GM19438 (cell line): ENCODE measurements around the gene KNG1.
"Not testable (repeated sequence)": the region's sequence is repeated elsewhere in the genome, so short reads cannot be mapped to it uniquely, and the experiment has no call there.

Experiments
- ATAC-seq: cut with Tn5 transposase; IDR thresholded peaks from one replicate; pipeline ENCODE4 v1.9.1; 2021; ENCODE audit warnings: low read depth; ENCODE audit not compliant: unreplicated experiment

KNG1 gene

DNA sequence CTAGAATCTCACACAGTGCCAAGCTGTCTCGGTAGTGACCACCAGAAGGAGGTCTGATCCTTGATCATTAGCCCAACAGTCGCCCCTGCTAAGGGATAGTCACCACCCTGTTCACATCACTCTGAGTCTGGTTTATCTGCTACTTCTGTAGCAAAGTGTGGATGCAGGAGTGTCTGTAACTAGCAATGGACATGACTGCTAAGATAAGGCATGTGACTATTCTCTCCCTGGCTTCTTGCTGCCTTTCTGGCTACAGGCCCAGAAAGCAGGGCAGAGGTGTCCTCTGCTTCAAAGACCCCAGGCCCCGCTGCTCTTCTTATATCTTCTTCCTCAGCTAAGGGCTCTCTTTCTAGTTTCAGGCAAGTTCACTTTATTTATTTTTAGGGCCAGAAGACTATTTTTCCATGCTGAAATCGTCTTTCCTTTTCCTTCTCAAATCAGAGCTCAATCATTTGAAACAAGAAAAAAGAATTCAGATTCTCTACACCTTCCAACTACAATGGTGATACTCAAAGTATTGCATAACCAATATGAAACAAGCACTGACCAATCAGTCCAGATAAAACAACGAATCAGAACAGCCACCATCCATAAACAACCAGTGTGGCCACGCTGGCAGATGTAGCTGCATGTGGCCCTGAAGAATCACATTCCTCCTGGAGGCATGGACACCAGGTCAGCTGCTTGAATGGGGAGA, 8.0 kb upstream of the KNG1 start:
- no peak for ATAC-seq

DNA sequence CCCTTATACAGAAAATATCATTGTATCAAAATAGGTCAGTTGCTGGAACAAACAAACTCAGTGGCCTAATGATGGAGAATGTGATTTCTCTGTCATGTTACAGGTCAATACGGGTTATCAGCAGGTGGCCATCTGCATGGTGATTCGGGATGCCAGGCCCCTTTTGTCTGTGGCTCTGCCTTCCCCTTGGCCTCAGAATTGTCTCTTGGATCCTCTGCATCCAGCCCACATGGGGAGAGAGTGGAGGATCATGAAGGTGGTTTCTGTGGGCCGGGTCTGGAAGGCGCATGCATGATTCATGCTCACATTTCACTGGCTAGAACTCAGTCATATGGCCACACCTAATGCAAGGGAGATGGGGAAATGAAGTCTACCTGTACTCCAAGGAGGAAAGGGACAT, 6.5 kb upstream of the KNG1 start:
- ATAC-seq: not testable (repeated sequence)

DNA sequence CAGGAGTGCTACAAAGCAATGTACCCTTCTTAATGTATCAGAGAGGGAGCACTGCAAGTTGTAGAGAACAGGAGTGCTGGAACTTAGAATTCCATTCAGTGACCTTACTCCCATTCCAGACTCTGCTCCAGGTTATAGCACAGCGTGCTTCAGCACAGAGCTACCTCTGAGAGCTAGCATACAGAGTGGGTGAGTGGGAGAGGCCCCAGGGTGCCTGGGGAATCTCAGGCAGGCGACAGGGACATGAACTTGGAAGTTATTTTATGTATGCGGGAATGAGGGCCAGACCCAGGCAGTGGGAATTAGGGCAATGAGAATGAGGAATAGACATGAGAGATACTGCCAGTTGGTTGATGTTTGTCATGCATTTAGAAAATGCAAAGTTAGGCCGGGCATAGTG, 3.7 kb upstream of the KNG1 start:
- ATAC-seq: no peak

DNA sequence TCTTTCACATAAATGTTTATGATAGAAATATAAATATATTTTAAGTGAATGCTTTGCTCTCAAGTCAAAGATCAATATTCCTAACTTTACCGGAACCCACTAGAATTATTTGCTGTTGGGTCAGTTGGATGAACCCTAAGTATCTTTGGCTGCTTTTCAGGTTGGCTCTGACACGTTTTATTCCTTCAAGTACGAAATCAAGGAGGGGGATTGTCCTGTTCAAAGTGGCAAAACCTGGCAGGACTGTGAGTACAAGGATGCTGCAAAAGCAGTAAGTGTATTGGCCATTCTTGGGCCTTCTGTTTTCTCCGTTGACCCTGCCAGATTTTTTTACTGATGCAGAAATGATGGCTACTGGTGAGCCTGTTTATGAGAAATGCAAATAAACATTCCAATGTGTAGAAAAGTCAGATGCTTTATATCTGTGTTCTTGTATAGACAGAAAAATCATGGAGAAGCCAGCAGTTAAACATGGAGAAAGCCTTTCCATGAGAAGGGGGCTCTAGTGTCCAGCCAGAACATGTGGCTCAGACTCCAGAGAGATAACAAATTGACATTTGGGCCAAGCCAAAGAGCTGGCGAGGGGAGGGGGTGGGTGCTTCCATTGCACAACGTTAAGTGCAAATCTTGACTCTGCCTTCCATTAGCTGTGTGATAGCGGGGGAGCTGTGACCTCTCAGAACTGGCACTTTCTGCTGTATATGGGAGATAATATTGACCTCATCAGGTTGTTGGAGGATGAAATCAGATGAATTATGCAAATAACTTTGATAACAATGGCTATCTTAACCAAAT, 3.0 kb downstream of the KNG1 start:
- ATAC-seq: no peak

DNA sequence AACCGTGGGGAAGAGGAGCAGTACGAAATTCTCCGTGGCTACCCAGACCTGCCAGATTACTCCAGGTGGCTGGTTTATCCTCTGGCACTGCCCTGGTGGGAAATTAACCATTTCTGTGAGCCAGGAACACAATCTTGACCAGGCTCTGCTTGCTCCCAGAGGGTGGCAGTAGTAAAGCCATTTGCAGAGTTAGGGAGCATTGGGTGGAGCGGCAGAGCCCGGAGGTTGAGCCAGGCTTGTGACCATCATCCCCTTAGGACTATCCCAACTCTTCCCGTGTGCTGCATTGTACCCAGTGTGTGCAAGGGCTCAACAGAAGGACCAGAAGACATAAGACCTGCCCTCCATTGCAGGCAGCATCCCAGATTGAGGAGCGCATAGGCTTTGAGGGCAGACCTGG, 5.3 kb downstream of the KNG1 start:
- no peak for ATAC-seq

DNA sequence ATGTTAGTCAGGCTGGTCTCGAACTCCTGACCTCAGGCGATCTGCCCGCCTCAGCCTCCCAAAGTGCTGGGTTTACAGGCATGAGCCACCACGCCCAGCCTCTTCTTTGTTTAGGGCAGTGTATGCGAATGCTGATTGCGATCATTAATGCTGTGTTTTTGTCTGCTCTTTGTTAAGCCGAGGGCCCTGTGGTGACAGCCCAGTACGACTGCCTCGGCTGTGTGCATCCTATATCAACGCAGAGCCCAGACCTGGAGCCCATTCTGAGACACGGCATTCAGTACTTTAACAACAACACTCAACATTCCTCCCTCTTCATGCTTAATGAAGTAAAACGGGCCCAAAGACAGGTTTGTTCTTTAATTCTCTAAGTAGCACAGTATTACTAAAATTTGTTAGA, 7.8 kb downstream of the KNG1 start:
- ATAC-seq: no peak

DNA sequence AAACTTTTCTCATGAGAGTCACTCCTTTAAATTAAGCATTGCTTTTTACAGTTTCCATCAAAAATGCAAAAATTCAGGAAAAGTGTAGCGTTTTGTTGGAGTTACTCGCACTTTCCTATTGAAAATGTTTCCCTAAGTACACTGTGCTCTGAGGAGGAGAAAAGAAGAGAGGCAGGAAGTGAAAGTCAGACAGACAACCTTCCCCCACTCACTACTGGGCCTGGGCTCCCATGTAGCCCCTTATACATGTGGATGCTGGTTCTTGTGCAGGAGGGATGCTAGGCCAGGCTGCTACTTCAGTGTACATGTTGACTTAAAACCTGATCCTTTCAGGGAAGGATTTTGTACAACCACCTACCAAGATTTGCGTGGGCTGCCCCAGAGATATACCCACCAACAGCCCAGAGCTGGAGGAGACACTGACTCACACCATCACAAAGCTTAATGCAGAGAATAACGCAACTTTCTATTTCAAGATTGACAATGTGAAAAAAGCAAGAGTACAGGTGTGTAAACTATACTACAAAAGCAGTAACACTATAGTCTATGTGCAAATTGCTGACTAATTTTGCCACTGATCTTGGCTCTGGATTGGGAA, 15.1 kb downstream of the KNG1 start:
- no peak for ATAC-seq

DNA sequence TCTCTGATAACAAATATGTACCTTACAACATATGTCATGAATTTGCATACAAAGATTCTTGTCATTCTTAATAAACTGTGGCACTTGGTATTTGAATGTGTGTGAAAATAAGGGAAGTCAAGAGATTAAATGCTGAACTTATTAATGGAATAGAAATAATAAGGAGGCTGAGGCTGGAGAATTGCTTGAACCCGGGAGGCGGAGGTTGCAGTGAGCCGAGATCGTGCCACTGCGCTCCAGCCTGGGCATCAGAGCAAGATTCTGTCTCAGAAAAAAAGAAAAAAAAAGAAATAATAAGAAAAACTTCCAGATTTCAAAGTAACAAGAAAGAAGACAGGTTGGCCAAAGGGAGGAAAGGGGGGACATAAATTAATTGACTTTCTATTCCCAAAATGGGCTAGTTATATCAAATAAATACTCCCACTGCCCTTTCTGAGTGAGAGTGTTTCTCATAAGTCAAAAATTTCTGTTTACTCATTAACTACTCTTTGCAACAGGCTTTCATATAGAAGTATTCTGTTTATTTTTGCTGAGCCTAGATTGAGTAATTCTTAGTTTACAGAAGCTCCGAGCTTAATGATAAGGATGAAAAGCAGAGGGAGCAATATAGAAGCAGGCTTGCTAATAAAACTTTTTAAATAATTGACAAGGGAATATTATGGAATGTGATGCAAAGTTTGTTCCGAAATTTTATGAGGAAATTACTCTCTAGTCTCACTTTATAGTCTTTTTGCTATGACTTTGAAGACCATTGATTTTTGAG, 25.6 kb downstream of the KNG1 start:
- ATAC-seq: no peak

DNA sequence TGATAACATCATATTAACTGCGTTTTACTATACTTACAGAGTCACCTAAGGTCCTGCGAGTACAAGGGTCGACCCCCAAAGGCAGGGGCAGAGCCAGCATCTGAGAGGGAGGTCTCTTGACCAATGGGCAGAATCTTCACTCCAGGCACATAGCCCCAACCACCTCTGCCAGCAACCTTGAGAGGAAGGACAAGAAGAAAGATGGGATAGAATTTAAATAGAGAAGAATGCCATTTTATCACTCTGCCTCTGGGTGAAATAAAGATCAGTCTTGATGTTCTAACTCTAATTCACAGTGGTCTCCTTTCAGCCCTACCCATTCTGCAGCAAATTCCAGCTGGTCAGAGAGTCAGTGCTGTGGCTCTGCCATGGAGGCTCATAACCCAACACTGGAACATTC, 26.5 kb downstream of the KNG1 start:
- no peak for ATAC-seq

DNA sequence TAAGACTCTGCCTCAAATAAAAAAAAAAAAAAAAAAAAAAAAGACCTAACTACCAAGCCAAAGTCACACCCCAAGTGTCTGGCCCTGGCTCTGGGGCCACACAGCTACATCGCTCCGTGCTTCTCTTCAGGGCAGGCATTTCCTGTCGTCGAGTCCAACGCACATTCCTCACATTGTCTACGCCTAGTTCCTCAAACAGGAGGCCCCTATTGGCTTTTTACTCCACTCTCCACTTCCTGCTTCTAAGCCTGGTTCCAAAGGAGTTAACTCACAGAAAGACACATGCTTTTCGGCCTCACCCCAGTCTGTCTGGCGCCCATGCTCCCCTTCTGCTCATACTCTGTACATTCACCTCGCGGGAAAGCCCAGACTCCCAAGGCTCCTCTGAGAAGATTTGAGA, 28.8 kb downstream of the KNG1 start:
- ATAC-seq: no peak

DNA sequence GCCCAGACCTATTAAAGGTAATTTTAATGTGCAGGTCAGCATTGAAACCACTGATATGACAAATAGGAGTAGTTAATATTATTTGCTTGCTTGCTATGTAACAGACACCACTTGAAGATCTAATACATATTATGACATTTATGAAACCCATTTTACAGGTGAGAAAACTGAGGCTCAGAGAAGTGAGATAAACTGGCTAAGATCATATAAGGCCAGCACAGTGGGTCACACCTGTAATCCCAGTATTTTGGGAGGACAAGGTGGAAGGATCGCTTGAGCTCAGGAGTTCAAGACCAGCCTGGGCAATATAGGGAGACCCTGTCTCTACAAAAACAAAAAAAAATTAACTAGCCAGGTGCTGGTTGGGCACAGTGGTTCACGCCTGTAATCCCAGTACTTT, 33.2 kb downstream of the KNG1 start:
- ATAC-seq: no peak

DNA sequence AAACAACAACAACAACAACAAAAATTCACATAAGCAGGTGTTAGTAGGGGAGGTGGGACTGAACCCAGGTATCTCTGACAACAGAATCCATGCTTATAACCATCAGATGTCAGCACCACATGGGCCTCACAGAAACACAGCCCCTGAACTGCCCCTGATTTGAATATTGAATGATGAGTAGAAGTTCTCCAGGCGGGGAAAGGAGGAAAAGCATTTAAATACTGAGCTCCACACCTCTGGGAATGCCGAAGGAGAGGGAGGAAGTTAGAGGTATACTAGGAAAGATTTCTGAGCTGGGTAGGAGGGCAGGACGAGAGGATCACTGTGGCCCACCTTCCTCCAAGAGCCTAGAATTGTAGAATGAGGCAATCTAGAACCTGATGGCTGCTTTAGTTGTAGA, 34.3 kb downstream of the KNG1 start:
- ATAC-seq: no peak

DNA sequence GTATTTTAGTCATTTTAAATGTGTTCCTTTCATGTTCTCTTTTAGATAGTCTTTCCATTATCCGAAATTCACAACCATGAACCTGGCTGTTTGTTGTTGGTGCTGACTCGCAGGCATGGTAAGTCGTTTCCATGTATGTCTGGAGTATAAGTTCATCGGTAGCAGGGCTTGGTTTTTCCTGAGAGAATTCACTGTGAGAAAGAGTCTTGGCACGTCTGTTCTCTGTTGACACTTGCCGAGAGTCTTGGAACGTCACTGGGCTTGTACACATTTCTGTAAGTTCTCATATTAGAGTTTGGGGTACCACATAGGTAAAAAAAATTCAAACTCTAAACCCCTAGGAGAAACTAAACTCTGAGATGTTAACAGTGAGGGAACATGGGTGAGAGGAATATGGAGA, 36.8 kb downstream of the KNG1 start:
- no peak for ATAC-seq

DNA sequence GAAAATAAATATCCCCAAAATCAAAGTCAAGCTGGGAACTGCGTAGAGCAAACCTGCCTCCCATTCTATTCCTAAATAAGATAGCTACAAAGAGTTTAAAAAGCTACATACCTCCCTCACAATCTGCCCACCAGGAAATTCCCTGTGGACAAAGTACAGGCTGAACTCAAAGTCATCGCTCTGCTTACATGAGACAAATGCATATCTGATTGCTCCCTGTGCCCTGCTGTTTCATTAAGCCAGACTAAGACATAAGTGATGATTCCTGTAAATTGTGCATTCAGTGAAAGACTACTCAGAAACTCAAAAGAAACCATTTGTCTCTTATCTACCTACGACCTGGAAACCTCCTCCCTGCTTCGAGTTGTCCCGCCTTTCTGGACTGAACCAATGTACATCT, 37.7 kb downstream of the KNG1 start:
- no peak for ATAC-seq

DNA sequence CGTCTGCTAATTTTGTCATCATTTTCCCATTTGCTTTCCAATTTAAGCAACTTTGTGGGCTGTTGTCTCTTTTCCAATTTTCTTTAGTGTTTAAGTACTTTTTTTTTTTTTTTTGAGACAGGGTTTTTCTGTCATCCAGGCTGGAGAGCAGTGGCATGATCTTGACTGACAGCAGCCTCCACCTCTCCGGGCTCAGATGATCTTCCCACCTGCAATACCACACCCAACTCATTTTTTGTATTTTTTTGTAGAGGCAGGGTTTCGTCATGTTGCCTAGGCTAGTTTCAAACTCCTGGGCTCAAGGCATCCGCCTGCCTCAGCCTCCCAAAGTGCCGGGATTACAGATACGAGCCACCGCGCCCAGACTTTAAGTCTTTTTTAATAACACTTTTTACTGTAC, 40.1 kb downstream of the KNG1 start:
- ATAC-seq: no peak

DNA sequence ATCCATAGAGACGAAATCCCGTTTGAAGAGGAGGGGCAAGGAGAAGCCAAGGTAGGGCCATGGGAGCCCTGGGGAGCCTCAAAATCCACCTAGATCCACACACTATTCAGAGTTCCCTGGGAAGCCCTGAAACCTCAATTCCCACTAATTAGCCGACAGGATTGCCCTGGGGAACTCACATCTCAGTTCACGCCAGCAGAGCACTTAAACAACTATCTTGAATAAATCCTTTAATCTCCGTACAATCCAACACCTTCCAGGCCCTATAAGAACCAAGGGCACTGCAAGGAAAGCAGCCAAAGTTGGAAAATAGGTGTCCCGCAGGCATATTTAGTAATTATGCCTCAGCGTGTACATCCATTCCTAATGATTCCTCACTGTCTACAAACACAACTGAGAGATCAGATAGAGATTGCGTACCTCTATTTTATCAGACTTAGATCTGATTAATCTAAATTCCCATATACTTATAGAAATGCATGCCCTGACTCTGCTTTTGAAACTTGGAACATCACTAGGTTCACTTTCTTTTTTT, 40.6 kb downstream of the KNG1 start:
- no peak for ATAC-seq

DNA sequence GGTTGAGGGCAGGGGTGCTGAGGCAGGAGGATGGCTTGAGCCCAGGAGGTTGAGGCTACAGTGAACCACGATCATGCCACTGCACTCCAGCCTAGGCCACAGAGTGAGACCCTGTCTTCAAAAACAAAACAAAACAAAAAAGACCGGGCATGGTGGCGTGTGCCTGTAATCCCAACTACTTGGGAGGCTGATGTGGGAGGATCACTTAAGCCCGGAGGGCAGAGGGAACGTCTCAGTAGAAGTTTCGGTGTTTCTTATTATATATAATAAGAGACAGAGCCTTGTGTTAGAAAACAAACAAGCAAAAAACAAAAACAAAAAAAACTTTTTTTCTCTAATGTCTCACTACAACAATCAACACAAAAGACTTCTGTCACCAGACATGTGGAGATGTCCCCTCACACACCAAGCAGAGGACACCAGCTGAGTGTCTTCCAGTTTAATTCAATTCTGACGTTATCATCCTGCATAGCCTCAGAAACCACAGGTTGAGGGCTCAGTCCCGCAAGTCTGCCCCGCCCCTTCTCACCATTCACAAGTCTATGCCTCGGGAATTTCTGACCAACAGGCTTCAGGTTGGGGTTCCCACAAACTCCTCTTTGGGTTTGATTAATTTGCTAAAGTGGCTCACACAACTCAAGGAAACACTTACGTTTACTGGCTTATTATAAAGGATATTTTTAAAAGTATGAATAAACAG, 42.2 kb downstream of the KNG1 start:
- no peak for ATAC-seq

DNA sequence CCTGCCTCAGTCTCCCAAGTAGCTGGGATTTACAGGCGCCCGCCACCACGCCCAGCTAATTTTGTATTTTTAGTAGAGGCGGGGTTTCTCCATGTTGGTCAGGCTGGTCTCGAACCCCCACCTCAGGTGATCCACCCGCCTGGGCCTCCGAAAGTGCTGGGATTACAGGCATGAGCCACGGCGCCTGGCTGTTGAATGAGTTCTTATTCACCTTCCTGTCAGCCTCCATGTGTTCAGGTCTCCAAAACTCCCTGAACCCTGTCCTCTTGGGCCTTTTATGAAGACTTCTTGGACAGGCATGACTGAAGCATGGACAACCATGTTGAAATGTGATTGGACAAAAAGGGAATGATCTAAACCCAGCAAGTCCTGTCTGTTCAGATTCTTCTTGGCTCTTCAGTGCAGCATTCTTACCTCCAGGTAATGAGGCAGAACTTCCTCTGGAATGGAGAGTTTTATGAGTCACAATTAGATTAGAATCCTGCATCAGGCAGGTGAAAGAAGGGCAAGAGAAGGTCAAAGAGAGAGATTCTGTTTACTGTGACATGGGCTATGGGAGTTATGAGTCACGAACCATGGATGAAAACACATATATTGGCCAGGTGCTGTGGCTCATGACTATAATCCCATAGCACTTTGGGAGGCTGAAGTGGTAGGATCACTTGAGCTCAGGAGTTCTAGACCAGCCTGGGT, 43.1 kb downstream of the KNG1 start:
- no peak for ATAC-seq

DNA sequence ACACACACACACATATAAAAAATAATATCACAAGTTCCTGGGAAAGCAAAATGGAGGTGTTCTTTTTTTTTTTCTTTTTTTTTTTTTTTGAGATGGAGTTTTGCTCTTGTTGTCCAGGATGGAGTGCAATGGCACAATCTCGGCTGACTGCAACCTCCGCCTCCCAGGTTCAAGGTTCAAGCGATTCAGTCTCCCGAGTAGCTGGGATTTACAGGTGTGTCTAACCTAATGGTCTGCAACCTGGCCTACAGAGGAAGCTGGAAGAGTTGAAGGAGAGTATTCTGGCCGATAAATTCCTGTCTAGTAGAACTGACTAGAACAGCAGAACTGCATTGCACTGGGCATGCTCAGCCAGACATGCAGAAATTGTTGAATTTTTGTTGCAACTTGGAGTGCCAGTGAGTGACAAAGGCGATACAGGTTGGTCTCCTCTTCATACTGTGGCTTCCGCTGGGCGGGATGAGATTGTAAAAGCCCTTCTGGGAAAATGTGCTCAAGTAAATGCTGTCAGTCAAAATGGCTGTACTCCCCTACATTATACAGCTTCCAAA, 43.8 kb downstream of the KNG1 start:
- ATAC-seq: no peak
